Activated T-cell treated with anti-CD3 and anti-CD28 coated beads, Interleukin-2, amount 50 U/mL, for 1 hour (primary cell): Measurements from ENCODE around the gene PRDX3.
A peak's percentile ranks its signal among the peaks of the same experiment; 100 is the strongest.

ENCODE experiments used
- DNase-seq: peaks from one replicate; pipeline ENCODE4 v3.0.0-alpha.2; 2020

The PRDX3 gene

GRCh38 chr10:119178372-119179119, at the start of gene PRDX3:
PRDX3 (minus strand) TSS chr10:119178812; CDS start chr10:119178790, 22 bp downstream.
- peak; percentile 95 for DNase-seq

- no peak for DNase-seq
These were observed 49.2 kb upstream of the PRDX3 start for GRCh38 chr10:119227825-119228224.

GRCh38 chr10:119225083-119225658, 46.6 kb upstream of the PRDX3 start:
- no peak for DNase-seq

GRCh38 chr10:119222966-119223386, 44.4 kb upstream of the PRDX3 start:
- DNase-seq: no peak

- no peak for DNase-seq
These were observed 43.9 kb upstream of the PRDX3 start for GRCh38 chr10:119222537-119222936.

- DNase-seq: no peak
These were observed 43.1 kb upstream of the PRDX3 start for GRCh38 chr10:119221666-119222065.

- no peak for DNase-seq
These were observed 42.6 kb upstream of the PRDX3 start for GRCh38 chr10:119221201-119221600.

- DNase-seq: no peak
These were observed 41.3 kb upstream of the PRDX3 start for GRCh38 chr10:119219871-119220270.

GRCh38 chr10:119217991-119218490, 39.4 kb upstream of the PRDX3 start:
- DNase-seq: no peak

GRCh38 chr10:119217401-119217800, 38.8 kb upstream of the PRDX3 start:
- DNase-seq: no peak

- DNase-seq: no peak
These were observed 37.5 kb upstream of the PRDX3 start for GRCh38 chr10:119216127-119216526.

- DNase-seq: no peak
These were observed 36.8 kb upstream of the PRDX3 start for GRCh38 chr10:119215371-119215770.

GRCh38 chr10:119211625-119212441, 33.2 kb upstream of the PRDX3 start:
- no peak for DNase-seq

- no peak for DNase-seq
These were observed 32.6 kb upstream of the PRDX3 start for GRCh38 chr10:119211176-119211575.

- DNase-seq: no peak
These were observed 32.0 kb upstream of the PRDX3 start for GRCh38 chr10:119210633-119211032.

- DNase-seq: no peak
These were observed 31.2 kb upstream of the PRDX3 start for GRCh38 chr10:119209736-119210355.

GRCh38 chr10:119209035-119209735, 30.6 kb upstream of the PRDX3 start:
- peak; percentile 61 for DNase-seq

- DNase-seq: no peak
These were observed 29.9 kb upstream of the PRDX3 start for GRCh38 chr10:119208553-119208940.

- DNase-seq: no peak
These were observed 29.3 kb upstream of the PRDX3 start for GRCh38 chr10:119207713-119208552.

- peak; percentile 93 for DNase-seq
These were observed 28.7 kb upstream of the PRDX3 start, which contains the start of gene GRK5 for GRCh38 chr10:119207366-119207666. GRK5 (plus strand) TSS chr10:119207571; CDS start chr10:119207918, 347 bp downstream.

GRCh38 chr10:119206603-119207365, 28.2 kb upstream of the PRDX3 start:
- peak; percentile 82 for DNase-seq
